Fibroblast of skin of abdomen (primary cell): Measurements from ENCODE around the gene C20orf173.

ENCODE experiments used
- DNase-seq: peaks from one replicate; pipeline ENCODE4 v3.0.0-alpha.2; 2013

Gene C20orf173

GRCh38 chr20:35506179-35506578, 23.3 kb downstream of the C20orf173 start:
- no peak for DNase-seq

- DNase-seq = no peak
Observed at GRCh38 chr20:35504751-35505150, 24.7 kb downstream of the C20orf173 start.

GRCh38 chr20:35503841-35504561, 25.5 kb downstream of the C20orf173 start:
- DNase-seq = no peak

- no peak for DNase-seq
Observed at GRCh38 chr20:35503281-35503680, 26.2 kb downstream of the C20orf173 start.

GRCh38 chr20:35502352-35502751, 27.1 kb downstream of the C20orf173 start:
- DNase-seq = no peak

- no peak for DNase-seq
Observed at GRCh38 chr20:35499271-35499670, 30.2 kb downstream of the C20orf173 start.

- DNase-seq = peak; percentile 19
Observed at GRCh38 chr20:35497780-35498189, 31.7 kb downstream of the C20orf173 start.

- no peak for DNase-seq
Observed at GRCh38 chr20:35497320-35497719, 32.1 kb downstream of the C20orf173 start.

- no peak for DNase-seq
Observed at GRCh38 chr20:35496481-35496880, 33.0 kb downstream of the C20orf173 start.

- DNase-seq = no peak
Observed at GRCh38 chr20:35492352-35492751, 37.1 kb downstream of the C20orf173 start.

- no peak for DNase-seq
Observed at GRCh38 chr20:35491823-35492222, 37.6 kb downstream of the C20orf173 start.

- DNase-seq = no peak
Observed at GRCh38 chr20:35490736-35491181, 38.7 kb downstream of the C20orf173 start.

GRCh38 chr20:35489717-35490116, 39.7 kb downstream of the C20orf173 start:
- DNase-seq = no peak

GRCh38 chr20:35487479-35487878, 42.0 kb downstream of the C20orf173 start:
- no peak for DNase-seq

- DNase-seq = no peak
Observed at GRCh38 chr20:35479798-35480197, 49.7 kb downstream of the C20orf173 start.

- no peak for DNase-seq
Observed at GRCh38 chr20:35478804-35479472, 50.5 kb downstream of the C20orf173 start.
